ENCODE results near the gene MFSD11.

DNA sequence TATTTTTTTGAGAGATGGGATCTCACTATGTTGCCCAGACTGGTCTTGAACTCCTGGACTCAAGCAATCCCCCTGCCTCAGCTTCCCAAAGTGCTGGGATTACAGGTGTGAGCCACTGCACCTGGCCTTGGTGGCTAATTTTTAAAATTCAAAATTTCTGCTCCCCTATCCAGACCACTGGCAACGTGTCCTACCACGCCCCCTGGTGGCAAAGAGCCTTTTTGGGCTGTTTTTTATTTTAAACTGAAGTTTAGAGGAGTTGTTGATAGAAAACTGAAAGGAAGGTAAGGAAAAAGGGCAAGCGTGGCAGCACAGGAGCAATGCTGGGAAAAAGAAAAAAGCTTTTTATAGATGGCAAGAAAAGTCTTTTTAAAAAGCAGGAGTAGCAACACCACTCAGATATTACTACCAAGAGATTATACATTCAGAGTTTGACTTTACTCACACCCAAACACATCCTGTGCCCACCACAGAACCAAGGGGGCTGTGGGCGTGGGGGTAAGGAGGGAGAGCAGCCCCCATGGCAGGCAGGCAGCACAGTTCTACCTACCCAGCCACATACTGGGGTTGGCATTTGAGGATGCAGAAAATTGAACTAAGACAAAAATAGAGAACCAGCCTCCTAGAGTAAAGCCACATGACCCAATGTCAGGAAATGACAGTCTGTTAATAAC is 23.0 kb upstream of the MFSD11 start:
- no peak for TF ChIP-seq POLR2AphosphoS5 (IDR thresholded peaks at IDR 0.05; ENCODE audit: low read depth, low read length)
- no peak for TF ChIP-seq ZFX (IDR thresholded peaks at IDR 0.05)
- TF ChIP-seq, protein P1, sequence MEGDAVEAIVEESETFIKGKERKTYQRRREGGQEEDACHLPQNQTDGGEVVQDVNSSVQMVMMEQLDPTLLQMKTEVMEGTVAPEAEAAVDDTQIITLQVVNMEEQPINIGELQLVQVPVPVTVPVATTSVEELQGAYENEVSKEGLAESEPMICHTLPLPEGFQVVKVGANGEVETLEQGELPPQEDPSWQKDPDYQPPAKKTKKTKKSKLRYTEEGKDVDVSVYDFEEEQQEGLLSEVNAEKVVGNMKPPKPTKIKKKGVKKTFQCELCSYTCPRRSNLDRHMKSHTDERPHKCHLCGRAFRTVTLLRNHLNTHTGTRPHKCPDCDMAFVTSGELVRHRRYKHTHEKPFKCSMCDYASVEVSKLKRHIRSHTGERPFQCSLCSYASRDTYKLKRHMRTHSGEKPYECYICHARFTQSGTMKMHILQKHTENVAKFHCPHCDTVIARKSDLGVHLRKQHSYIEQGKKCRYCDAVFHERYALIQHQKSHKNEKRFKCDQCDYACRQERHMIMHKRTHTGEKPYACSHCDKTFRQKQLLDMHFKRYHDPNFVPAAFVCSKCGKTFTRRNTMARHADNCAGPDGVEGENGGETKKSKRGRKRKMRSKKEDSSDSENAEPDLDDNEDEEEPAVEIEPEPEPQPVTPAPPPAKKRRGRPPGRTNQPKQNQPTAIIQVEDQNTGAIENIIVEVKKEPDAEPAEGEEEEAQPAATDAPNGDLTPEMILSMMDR (IDR thresholded peaks at IDR 0.05 in 2 of 3, conservative IDR thresholded peaks at IDR 0.05 in 1 of 3; ENCODE audit: borderline replicate concordance in 1 of 3, insufficient read depth in 1 of 3, low read depth in 2 of 3, low read length in 2 of 3) = peak; percentile 87 to 97 (median 88)
- TF ChIP-seq, protein P2, sequence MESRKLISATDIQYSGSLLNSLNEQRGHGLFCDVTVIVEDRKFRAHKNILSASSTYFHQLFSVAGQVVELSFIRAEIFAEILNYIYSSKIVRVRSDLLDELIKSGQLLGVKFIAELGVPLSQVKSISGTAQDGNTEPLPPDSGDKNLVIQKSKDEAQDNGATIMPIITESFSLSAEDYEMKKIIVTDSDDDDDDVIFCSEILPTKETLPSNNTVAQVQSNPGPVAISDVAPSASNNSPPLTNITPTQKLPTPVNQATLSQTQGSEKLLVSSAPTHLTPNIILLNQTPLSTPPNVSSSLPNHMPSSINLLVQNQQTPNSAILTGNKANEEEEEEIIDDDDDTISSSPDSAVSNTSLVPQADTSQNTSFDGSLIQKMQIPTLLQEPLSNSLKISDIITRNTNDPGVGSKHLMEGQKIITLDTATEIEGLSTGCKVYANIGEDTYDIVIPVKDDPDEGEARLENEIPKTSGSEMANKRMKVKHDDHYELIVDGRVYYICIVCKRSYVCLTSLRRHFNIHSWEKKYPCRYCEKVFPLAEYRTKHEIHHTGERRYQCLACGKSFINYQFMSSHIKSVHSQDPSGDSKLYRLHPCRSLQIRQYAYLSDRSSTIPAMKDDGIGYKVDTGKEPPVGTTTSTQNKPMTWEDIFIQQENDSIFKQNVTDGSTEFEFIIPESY (IDR thresholded peaks at IDR 0.05; ENCODE audit: extremely low read depth, insufficient replicate concordance, low read length) = no peak
- no peak for TF ChIP-seq YY1 (IDR thresholded peaks at IDR 0.05; ENCODE audit: extremely low read depth, insufficient replicate concordance, low read depth, low read length)
- no peak for TF ChIP-seq POLR2A (IDR thresholded peaks at IDR 0.05; ENCODE audit: borderline replicate concordance, extremely low read depth, insufficient read depth, insufficient read length)
- no peak for TF ChIP-seq EZH2phosphoT487 (IDR thresholded peaks at IDR 0.05; ENCODE audit: borderline replicate concordance)
- TF ChIP-seq CBX3 (IDR thresholded peaks at IDR 0.05; ENCODE audit: low read depth) = no peak
- TF ChIP-seq TCF7L2 (IDR thresholded peaks at IDR 0.05; ENCODE audit: borderline replicate concordance, extremely low read depth, insufficient read depth, insufficient read length) = no peak

Measured in HCT116 (cell line).